ENCODE results near the gene MC1R.

- TF ChIP-seq, protein P1, sequence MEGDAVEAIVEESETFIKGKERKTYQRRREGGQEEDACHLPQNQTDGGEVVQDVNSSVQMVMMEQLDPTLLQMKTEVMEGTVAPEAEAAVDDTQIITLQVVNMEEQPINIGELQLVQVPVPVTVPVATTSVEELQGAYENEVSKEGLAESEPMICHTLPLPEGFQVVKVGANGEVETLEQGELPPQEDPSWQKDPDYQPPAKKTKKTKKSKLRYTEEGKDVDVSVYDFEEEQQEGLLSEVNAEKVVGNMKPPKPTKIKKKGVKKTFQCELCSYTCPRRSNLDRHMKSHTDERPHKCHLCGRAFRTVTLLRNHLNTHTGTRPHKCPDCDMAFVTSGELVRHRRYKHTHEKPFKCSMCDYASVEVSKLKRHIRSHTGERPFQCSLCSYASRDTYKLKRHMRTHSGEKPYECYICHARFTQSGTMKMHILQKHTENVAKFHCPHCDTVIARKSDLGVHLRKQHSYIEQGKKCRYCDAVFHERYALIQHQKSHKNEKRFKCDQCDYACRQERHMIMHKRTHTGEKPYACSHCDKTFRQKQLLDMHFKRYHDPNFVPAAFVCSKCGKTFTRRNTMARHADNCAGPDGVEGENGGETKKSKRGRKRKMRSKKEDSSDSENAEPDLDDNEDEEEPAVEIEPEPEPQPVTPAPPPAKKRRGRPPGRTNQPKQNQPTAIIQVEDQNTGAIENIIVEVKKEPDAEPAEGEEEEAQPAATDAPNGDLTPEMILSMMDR (IDR thresholded peaks at IDR 0.05), result no peak
- no peak for TF ChIP-seq EP300 (IDR thresholded peaks at IDR 0.05)
- TF ChIP-seq POLR2A (IDR thresholded peaks at IDR 0.05), result no peak
Measured at GRCh38 chr16:89912627-89913026, 6.0 kb upstream of the MC1R start.
